Sigmoid colon (tissue), 4 donors: ENCODE data around the gene FKBP9.
"Not testable (repeated sequence)": the region's sequence is repeated elsewhere in the genome, so short reads cannot be mapped to it uniquely, and the experiment has no call there.

Experiments used
- CTCF ChIP-seq, 4 experiments: fragments of 450-650 bp in 3 of 4; fragments of 200-600 bp in 1 of 4; IDR thresholded peaks; one replicate each; pipeline ENCODE4 v1.5.1; 2016 to 2019; ENCODE audit warnings: antibody characterized with exemption in 4 of 4, mild to moderate bottlenecking in 3 of 4, moderate library complexity in 2 of 4
- EP300 ChIP-seq, 4 donors: sonication (generic); formaldehyde crosslinking; IDR thresholded peaks; one replicate each; pipeline ENCODE4 v1.6.1; 2017; ENCODE audit warnings: antibody characterized with exemption in 4 of 4
- POLR2A ChIP-seq, 2 donors: fragments of 450-650 bp; IDR thresholded peaks; one replicate each; pipeline ENCODE4 v1.6.1; 2016; ENCODE audit warnings: antibody characterized with exemption in 2 of 2, mild to moderate bottlenecking in 2 of 2, moderate library complexity in 2 of 2
- POLR2AphosphoS5 ChIP-seq, 4 donors: sonication (generic); formaldehyde crosslinking; IDR thresholded peaks; one replicate each; pipeline ENCODE4 v1.6.1; 2017; ENCODE audit warnings: antibody characterized with exemption in 4 of 4

GRCh38 chr7:32967268-32967582 is 10.0 kb downstream of the FKBP9 start:
- TF ChIP-seq CTCF, EP300, POLR2A, POLR2AphosphoS5 (IDR thresholded peaks at IDR 0.05): not testable (repeated sequence)
